H1 (cell line): ENCODE results near the gene LCLAT1. TPM values are rescaled to one million over a fixed set of nuclear protein-coding genes. Genes with fewer than 3 reads are reported as not detected.

Experiments used
- CTCF ChIA-PET: fragments of 300-600 bp; sonication (Branson Sonifier 250); formaldehyde crosslinking; loops from one replicate; lab custom pipeline; 2021; ENCODE audit not compliant: partially characterized antibody; lab: Charles Lee
- POLR2A ChIA-PET: fragments of 300-600 bp; sonication (Branson Sonifier 250); formaldehyde crosslinking; loops from one replicate; lab custom pipeline; 2021; ENCODE audit warnings: inconsistent platforms; ENCODE audit not compliant: partially characterized antibody; lab: Charles Lee
- DNase-seq, 2 experiments: peaks; one replicate each; pipeline versions ENCODE4 v3.0.0 to v3.0.0-alpha.2; 2010 to 2022; ENCODE audit warnings: low spot score in 2 of 2, low read depth in 1 of 2, mixed read lengths in 1 of 2
- FAIRE-seq: peaks from 2 replicates; lab custom pipeline; 2011; peaks lifted over from hg19 to GRCh38; lab: Jason Lieb, UNC
- H2AFZ ChIP-seq: 2 replicates; pipeline ENCODE4 v1.8.1; 2012; ENCODE audit warnings: low read length, inconsistent platforms
- H2AK5ac ChIP-seq: 2 replicates; pipeline ENCODE4 v1.6.1; 2013; ENCODE audit warnings: low read depth, low read length
- H2BK120ac ChIP-seq: replicated peaks from 2 replicates; pipeline ENCODE3; 2013; ENCODE audit warnings: low read depth, low read length, inconsistent platforms
- H2BK12ac ChIP-seq: 2 replicates; pipeline ENCODE4 v1.6.1; 2013; ENCODE audit warnings: low read depth, low read length
- H2BK15ac ChIP-seq: 2 replicates; pipeline ENCODE4 v1.6.1; 2013; ENCODE audit warnings: low read length
- H2BK20ac ChIP-seq: 2 replicates; pipeline ENCODE4 v1.6.1; 2013; ENCODE audit warnings: low read length
- H2BK5ac ChIP-seq: 2 replicates; pipeline ENCODE4 v1.6.1; 2013; ENCODE audit warnings: low read depth, low read length
- H3K14ac ChIP-seq: 2 replicates; pipeline ENCODE4 v1.6.1; 2013; ENCODE audit warnings: inconsistent platforms; ENCODE audit not compliant: insufficient read length
- H3K18ac ChIP-seq: 2 replicates; pipeline ENCODE4 v1.6.1; 2013; ENCODE audit warnings: low read length; ENCODE audit errors: extremely low read depth
- H3K23ac ChIP-seq: 2 replicates; pipeline ENCODE4 v1.6.1; 2013; ENCODE audit warnings: inconsistent platforms; ENCODE audit not compliant: insufficient read length
- H3K23me2 ChIP-seq: 2 replicates; pipeline ENCODE4 v1.6.1; 2013; ENCODE audit warnings: low read depth, low read length
- H3K27ac ChIP-seq: 2 replicates; pipeline ENCODE4 v1.6.1; 2011; ENCODE audit warnings: low read depth, low read length, inconsistent platforms
- H3K27me3 ChIP-seq, 4 experiments: replicated peaks in 1 of 4; 1 replicate in 1 of 4; 2 replicates in 3 of 4; pipeline versions ENCODE4 v1.6.1 to v1.8.1; 2011 to 2013; ENCODE audit warnings: low read length in 3 of 4, mild to moderate bottlenecking in 3 of 4, inconsistent platforms in 2 of 4, mixed read lengths in 2 of 4, moderate library complexity in 1 of 4; ENCODE audit not compliant: control insufficient read depth in 3 of 4, insufficient read depth in 3 of 4; ENCODE audit errors: extremely low read depth in 1 of 4
- H3K36me3 ChIP-seq, 4 experiments: 2 replicates each; pipeline versions ENCODE4 v1.6.1 to v1.8.1; 2011 to 2013; ENCODE audit warnings: mild to moderate bottlenecking in 4 of 4, low read length in 3 of 4, moderate library complexity in 2 of 4, control low read depth in 1 of 4, inconsistent platforms in 1 of 4; ENCODE audit not compliant: insufficient read depth in 4 of 4, control insufficient read depth in 2 of 4
- H3K4ac ChIP-seq: replicated peaks from 2 replicates; pipeline ENCODE3; 2013; ENCODE audit warnings: low read length, low read depth, mixed read lengths, inconsistent platforms; ENCODE audit not compliant: insufficient read length
- H3K4me1 ChIP-seq, 4 experiments: replicated peaks in 1 of 4; 1 replicate in 1 of 4; 2 replicates in 3 of 4; pipeline versions ENCODE4 v1.6.1 to v1.8.1; 2011 to 2013; ENCODE audit warnings: low read length in 3 of 4, inconsistent platforms in 2 of 4, mixed read lengths in 1 of 4; ENCODE audit not compliant: insufficient read depth in 4 of 4, control insufficient read depth in 3 of 4
- H3K4me2 ChIP-seq, 2 experiments: 2 replicates each; pipeline versions ENCODE4 v1.6.1 to v1.8.1; 2011 to 2013; ENCODE audit warnings: low read depth in 2 of 2, low read length in 2 of 2, control low read depth in 1 of 2, inconsistent platforms in 1 of 2, mild to moderate bottlenecking in 1 of 2; ENCODE audit not compliant: insufficient read depth in 1 of 2
- H3K4me3 ChIP-seq, 4 experiments: fragments of 200-600, 300-600 bp in 1 of 4; sonication (generic), shearing (Covaris generic), sonication (Bioruptor Twin) in 1 of 4; 2 replicates each; pipeline versions ENCODE4 v1.5.1 to v1.8.1; 2011 to 2016; ENCODE audit warnings: low read length in 4 of 4, low read depth in 3 of 4, control low read depth in 2 of 4, inconsistent platforms in 2 of 4, mild to moderate bottlenecking in 2 of 4, mixed read lengths in 1 of 4, moderate library complexity in 1 of 4; ENCODE audit not compliant: insufficient read depth in 2 of 4; ENCODE audit errors: extremely low read depth in 1 of 4
- H3K56ac ChIP-seq: replicated peaks from 2 replicates; pipeline ENCODE3; 2013; ENCODE audit warnings: low read depth, mild to moderate bottlenecking, mixed read lengths, low read length, inconsistent platforms; ENCODE audit not compliant: insufficient read length
- H3K79me1 ChIP-seq: 2 replicates; pipeline ENCODE4 v1.6.1; 2013; ENCODE audit warnings: low read depth, low read length, control low read depth
- H3K79me2 ChIP-seq, 2 experiments: 2 replicates each; pipeline versions ENCODE4 v1.6.1 to v1.8.1; 2012 to 2013; ENCODE audit warnings: low read length in 2 of 2, mild to moderate bottlenecking in 2 of 2, inconsistent platforms in 1 of 2; ENCODE audit not compliant: insufficient read depth in 2 of 2, control insufficient read depth in 1 of 2
- H3K9ac ChIP-seq, 4 experiments: replicated peaks in 1 of 4; 1 replicate in 1 of 4; 2 replicates in 3 of 4; pipeline versions ENCODE4 v1.6.1 to v1.8.1; 2011 to 2013; ENCODE audit warnings: low read depth in 3 of 4, low read length in 3 of 4, control low read depth in 2 of 4, mild to moderate bottlenecking in 2 of 4, moderate library complexity in 2 of 4, inconsistent platforms in 1 of 4; ENCODE audit errors: extremely low read depth in 1 of 4
- H3K9me3 ChIP-seq, 2 experiments: 2 replicates each; pipeline versions ENCODE4 v1.6.1 to v1.8.1; 2012 to 2013; ENCODE audit warnings: mild to moderate bottlenecking in 2 of 2, moderate library complexity in 2 of 2, control low read depth in 1 of 2, inconsistent platforms in 1 of 2, low read depth in 1 of 2, low read length in 1 of 2, mixed read lengths in 1 of 2; ENCODE audit not compliant: insufficient read depth in 2 of 2
- H4K20me1 ChIP-seq, 2 experiments: replicated peaks in 1 of 2; 2 replicates each; pipeline versions ENCODE3 to v1.8.1; 2011 to 2013; ENCODE audit warnings: inconsistent platforms in 2 of 2, low read length in 2 of 2, mild to moderate bottlenecking in 1 of 2; ENCODE audit not compliant: insufficient read depth in 2 of 2, control insufficient read depth in 1 of 2
- H4K5ac ChIP-seq: 2 replicates; pipeline ENCODE4 v1.6.1; 2013; ENCODE audit warnings: low read length, low read depth, mixed read lengths, inconsistent platforms; ENCODE audit not compliant: insufficient read length
- H4K8ac ChIP-seq: 2 replicates; pipeline ENCODE4 v1.8.0; 2013; ENCODE audit warnings: mild to moderate bottlenecking, moderate library complexity, low read length, inconsistent platforms; ENCODE audit not compliant: insufficient read depth; ENCODE audit errors: extremely low read depth
- H4K91ac ChIP-seq: replicated peaks from 2 replicates; pipeline ENCODE3; 2013; ENCODE audit warnings: low read length, mixed read lengths, inconsistent platforms; ENCODE audit not compliant: insufficient read length
- BCL11A ChIP-seq, 2 experiments: IDR thresholded peaks; one replicate each; pipeline ENCODE4 v1.6.1; 2011; ENCODE audit warnings: low read depth in 2 of 2, low read length in 2 of 2, mild to moderate bottlenecking in 2 of 2
- CEBPB ChIP-seq: IDR thresholded peaks from 2 replicates; pipeline ENCODE4 v1.6.1; 2012; ENCODE audit warnings: low read depth, low read length
- JUND ChIP-seq: IDR thresholded peaks from 2 replicates; pipeline ENCODE4 v1.6.1; 2011; ENCODE audit warnings: mild to moderate bottlenecking, improper control_type of control experiment, low read length
- POLR2AphosphoS5 ChIP-seq: IDR thresholded peaks from 2 replicates; pipeline ENCODE4 v1.6.1; 2011; ENCODE audit warnings: low read depth, low read length
- WGBS, 2 experiments: shearing (Covaris generic) in 1 of 2; methylation state at CpG; one replicate each; pipeline versions ENCODE4 v1.1.6 to v1.1.7; 2013 to 2015; ENCODE audit warnings: low lambda C conversion rate in 2 of 2, mixed read lengths in 2 of 2, inconsistent platforms in 1 of 2, low coverage in 1 of 2, missing lambda C conversion rate in 1 of 2; ENCODE audit not compliant: insufficient replicate concordance in 2 of 2, insufficient coverage in 1 of 2, insufficient read length in 1 of 2; ENCODE audit errors: extremely low coverage in 1 of 2, missing lambda C conversion rate in 1 of 2; 5-methylcytosine and 5-hydroxymethylcytosine counted together
- polyA plus RNA-seq, 7 experiments: library from polyadenylated mRNA; depleted of rRNA in 3 of 7; stranded (reverse) in 5 of 7; unstranded in 2 of 7; fragments of >200 nt in 5 of 7; fragments of 200-250 nt in 2 of 7; gene quantifications; 1 replicate in 5 of 7; 2 replicates in 1 of 7; 4 replicates in 1 of 7; pipeline versions ENCODE4 v1.2.1 to v1.2.3, GENCODE V29; 2011 to 2013; ENCODE audit warnings: missing spikeins in 2 of 7, mixed read lengths in 2 of 7
- total RNA-seq: library from RNA; stranded (reverse); fragmentation: NEBNext Ultra II Directional; extraction: Animal tissue kit (Norgen Biotek cat#: 25700); gene quantifications from 2 replicates; pipeline ENCODE4 v1.2.1, GENCODE V29; 2021
- TF ChIP-seq, protein P1 (sequence below): IDR thresholded peaks from 2 replicates; pipeline ENCODE4 v1.6.1; 2011; ENCODE audit warnings: low read depth, mild to moderate bottlenecking, low read length; ENCODE audit not compliant: insufficient read depth

LCLAT1 gene
- total and polyA plus RNA-seq, 2 of the 8 experiments (the other 6 are each of a cell fraction or from before 2014, with no cell fraction given): 7.6 to 22.0 TPM

DNA sequence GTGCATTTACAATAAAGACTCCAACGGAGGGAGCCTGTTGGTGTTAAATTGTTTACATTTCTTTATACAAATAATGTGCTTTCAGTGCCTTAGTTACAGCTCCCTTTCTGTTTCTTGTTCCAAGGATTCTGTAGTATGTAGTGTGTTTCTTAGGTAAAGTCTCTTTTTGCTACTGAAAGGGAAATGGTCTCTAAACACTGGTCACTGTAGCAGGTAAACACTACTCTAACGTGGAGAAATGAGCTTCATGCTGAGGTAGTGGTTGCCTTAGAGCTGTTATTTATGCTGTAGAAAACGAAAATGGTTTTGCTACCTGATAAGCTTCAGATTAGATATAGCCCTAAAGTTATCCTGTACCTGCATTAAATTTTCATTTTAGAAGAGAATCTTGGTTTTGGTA is 196.6 kb downstream of the LCLAT1 start:
- no peak overlapping the region for H2AFZ ChIP-seq
- no peaks in the 10 kb centered on the region for H3K23me2 ChIP-seq
- peaks cover 0 to 3% (median 0%) of the 10 kb centered on the region in 4 experiments; a peak in 2 of 7 replicates for H3K4me1 ChIP-seq
- no peak for TF ChIP-seq BCL11A (IDR thresholded peaks at IDR 0.05; ENCODE audit: low read depth in 2 of 2, low read length in 2 of 2)
- TF ChIP-seq, protein P1, sequence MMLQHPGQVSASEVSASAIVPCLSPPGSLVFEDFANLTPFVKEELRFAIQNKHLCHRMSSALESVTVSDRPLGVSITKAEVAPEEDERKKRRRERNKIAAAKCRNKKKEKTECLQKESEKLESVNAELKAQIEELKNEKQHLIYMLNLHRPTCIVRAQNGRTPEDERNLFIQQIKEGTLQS: no peak
- no peak for TF ChIP-seq JUND
- no peak for TF ChIP-seq POLR2AphosphoS5
- TF ChIP-seq CEBPB: no peak
- no peaks in the 10 kb centered on the region for H3K79me1 ChIP-seq
- no peak overlapping the region for H3K23ac ChIP-seq
- H3K18ac ChIP-seq: no peak overlapping the region
- no peak overlapping the region for H4K91ac ChIP-seq
- no peaks in the 10 kb centered on the region for H3K27me3 ChIP-seq
- 89% methylated on average over 3 of the region's 3 CpGs; no CpG with 5 or more reads in 1 of the 2 experiments for WGBS, 2 experiments
- no peaks in the 10 kb centered on the region for H4K20me1 ChIP-seq
- H2BK20ac ChIP-seq: no peak overlapping the region
- H3K4ac ChIP-seq: no peak overlapping the region
- peaks cover 0 to 4% (median 0%) of the 10 kb centered on the region in 4 experiments; a peak in 1 of 8 replicates for H3K36me3 ChIP-seq
- no peak overlapping the region for H2BK120ac ChIP-seq
- no peak overlapping the region for H3K9ac ChIP-seq
- no peak overlapping the region for H2BK5ac ChIP-seq
- no peak overlapping the region for H3K4me3 ChIP-seq
- DNase-seq (no peak), FAIRE-seq (no peak)
- H3K4me2 ChIP-seq: no peak overlapping the region
- H2AK5ac ChIP-seq: no peak overlapping the region
- H3K27ac ChIP-seq: no peak overlapping the region
- CTCF ChIA-PET: interaction anchor here (1.1 kb wide), 1 partner anchor 8 kb away, joined by 3 read pairs; no protein-coding TSS in a partner anchor
- H4K5ac ChIP-seq: no peak overlapping the region
- H3K79me2 ChIP-seq: no peaks in the 10 kb centered on the region
- no peak overlapping the region for H2BK15ac ChIP-seq
- H3K14ac ChIP-seq: no peak overlapping the region
- no peak overlapping the region for H4K8ac ChIP-seq
- no peak overlapping the region for H3K56ac ChIP-seq
- H2BK12ac ChIP-seq: no peak overlapping the region
- H3K9me3 ChIP-seq: no peaks in the 10 kb centered on the region
- POLR2A ChIA-PET: no interaction called here
